Measurements from ENCODE around the gene SCGB1D1.

The SCGB1D1 gene

GRCh38 chr11:62171261-62171723 is 18.7 kb upstream of the SCGB1D1 start:
- DNase-seq, result peak; percentile 81
- H3K36me3 ChIP-seq (replicated peaks), result no peaks in the 10 kb centered on the region
- H3K27me3 ChIP-seq (replicated peaks), result no peaks in the 10 kb centered on the region
- no peak overlapping the region for H3K27ac ChIP-seq
- TF ChIP-seq, protein P1, sequence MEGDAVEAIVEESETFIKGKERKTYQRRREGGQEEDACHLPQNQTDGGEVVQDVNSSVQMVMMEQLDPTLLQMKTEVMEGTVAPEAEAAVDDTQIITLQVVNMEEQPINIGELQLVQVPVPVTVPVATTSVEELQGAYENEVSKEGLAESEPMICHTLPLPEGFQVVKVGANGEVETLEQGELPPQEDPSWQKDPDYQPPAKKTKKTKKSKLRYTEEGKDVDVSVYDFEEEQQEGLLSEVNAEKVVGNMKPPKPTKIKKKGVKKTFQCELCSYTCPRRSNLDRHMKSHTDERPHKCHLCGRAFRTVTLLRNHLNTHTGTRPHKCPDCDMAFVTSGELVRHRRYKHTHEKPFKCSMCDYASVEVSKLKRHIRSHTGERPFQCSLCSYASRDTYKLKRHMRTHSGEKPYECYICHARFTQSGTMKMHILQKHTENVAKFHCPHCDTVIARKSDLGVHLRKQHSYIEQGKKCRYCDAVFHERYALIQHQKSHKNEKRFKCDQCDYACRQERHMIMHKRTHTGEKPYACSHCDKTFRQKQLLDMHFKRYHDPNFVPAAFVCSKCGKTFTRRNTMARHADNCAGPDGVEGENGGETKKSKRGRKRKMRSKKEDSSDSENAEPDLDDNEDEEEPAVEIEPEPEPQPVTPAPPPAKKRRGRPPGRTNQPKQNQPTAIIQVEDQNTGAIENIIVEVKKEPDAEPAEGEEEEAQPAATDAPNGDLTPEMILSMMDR (IDR thresholded peaks at IDR 0.05; ENCODE audit: low read depth, low read length, missing control alignments), result peak; percentile 75
- in situ Hi-C loops (cut with HindIII; ENCODE audit: low pct_ligation_motif_present, low sequenced_read_pairs), result no loop called here
- no peak overlapping the region for H3K4me3 ChIP-seq (ENCODE audit: low read depth, low read length)

GRCh38 chr11:62172294-62172693 is 17.7 kb upstream of the SCGB1D1 start:
- no peak overlapping the region for H3K27ac ChIP-seq
- H3K36me3 ChIP-seq (replicated peaks), result no peaks in the 10 kb centered on the region
- no peak for DNase-seq
- H3K27me3 ChIP-seq (replicated peaks), result no peaks in the 10 kb centered on the region
- in situ Hi-C loops (cut with HindIII; ENCODE audit: low pct_ligation_motif_present, low sequenced_read_pairs), result no loop called here
- no peak overlapping the region for H3K4me3 ChIP-seq (ENCODE audit: low read depth, low read length)
- TF ChIP-seq, protein P1 (IDR thresholded peaks at IDR 0.05; ENCODE audit: low read depth, low read length, missing control alignments), result no peak

DNA sequence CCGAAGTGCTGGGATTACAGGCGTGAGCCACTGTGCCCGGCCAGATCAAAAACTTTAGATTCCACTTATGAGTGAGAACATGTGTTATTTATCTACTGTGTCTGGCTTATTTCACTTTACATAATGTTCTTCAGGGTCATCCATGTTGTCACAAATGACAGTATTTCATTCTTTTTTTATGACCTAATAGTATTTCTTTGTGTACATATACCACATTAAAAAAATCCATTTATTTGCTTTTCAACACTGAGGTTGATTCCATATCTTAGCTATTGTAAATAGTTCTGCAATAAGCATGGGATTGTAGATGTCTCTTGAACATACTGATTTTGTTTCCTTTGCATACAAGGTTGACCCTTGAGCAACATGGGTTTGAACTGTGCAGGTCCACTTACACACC is 13.2 kb upstream of the SCGB1D1 start:
- peaks cover 3% of the 10 kb centered on the region for H3K27me3 ChIP-seq (replicated peaks)
- H3K4me3 ChIP-seq (ENCODE audit: low read depth, low read length), result no peak overlapping the region
- TF ChIP-seq, protein P1 (IDR thresholded peaks at IDR 0.05; ENCODE audit: low read depth, low read length, missing control alignments), result no peak
- no peak overlapping the region for H3K27ac ChIP-seq
- in situ Hi-C loops (cut with HindIII; ENCODE audit: low pct_ligation_motif_present, low sequenced_read_pairs), result no loop called here
- no peaks in the 10 kb centered on the region for H3K36me3 ChIP-seq (replicated peaks)
- DNase-seq, result no peak

- no peak for DNase-seq
- in situ Hi-C loops (cut with HindIII; ENCODE audit: low pct_ligation_motif_present, low sequenced_read_pairs), result no loop called here
- no peak overlapping the region for H3K4me3 ChIP-seq (ENCODE audit: low read depth, low read length)
- TF ChIP-seq, protein P1 (IDR thresholded peaks at IDR 0.05; ENCODE audit: low read depth, low read length, missing control alignments), result no peak
- H3K27ac ChIP-seq, result no peak overlapping the region
- H3K36me3 ChIP-seq (replicated peaks), result no peaks in the 10 kb centered on the region
- H3K27me3 ChIP-seq (replicated peaks), result peaks cover 3% of the 10 kb centered on the region
Observed at GRCh38 chr11:62179995-62180394, 10.0 kb upstream of the SCGB1D1 start.

DNA sequence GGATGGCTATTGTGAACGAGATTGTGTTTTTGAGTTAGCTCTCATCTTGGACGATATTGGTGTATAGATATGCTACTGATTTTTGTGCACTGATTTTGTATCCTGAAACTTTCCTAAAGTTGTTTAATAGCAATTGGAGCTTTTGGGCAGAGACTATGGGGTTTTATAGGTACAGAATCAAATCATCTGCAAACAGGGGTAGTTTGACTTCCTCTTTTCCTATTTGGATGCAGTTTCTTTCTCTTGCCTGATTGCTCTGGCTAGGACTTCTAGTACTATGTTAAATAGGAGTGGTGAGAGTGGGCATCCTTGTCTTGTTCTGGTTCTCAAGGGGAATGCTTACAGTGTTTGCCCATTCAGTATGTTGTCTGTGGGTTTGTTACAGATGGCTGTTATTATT is 8.9 kb upstream of the SCGB1D1 start:
- no peaks in the 10 kb centered on the region for H3K36me3 ChIP-seq (replicated peaks)
- H3K27me3 ChIP-seq (replicated peaks), result peaks cover 3% of the 10 kb centered on the region
- TF ChIP-seq, protein P1 (IDR thresholded peaks at IDR 0.05; ENCODE audit: low read depth, low read length, missing control alignments), result no peak
- no peak for DNase-seq
- in situ Hi-C loops (cut with HindIII; ENCODE audit: low pct_ligation_motif_present, low sequenced_read_pairs), result no loop called here
- H3K27ac ChIP-seq, result no peak overlapping the region
- H3K4me3 ChIP-seq (ENCODE audit: low read depth, low read length), result no peak overlapping the region

DNA sequence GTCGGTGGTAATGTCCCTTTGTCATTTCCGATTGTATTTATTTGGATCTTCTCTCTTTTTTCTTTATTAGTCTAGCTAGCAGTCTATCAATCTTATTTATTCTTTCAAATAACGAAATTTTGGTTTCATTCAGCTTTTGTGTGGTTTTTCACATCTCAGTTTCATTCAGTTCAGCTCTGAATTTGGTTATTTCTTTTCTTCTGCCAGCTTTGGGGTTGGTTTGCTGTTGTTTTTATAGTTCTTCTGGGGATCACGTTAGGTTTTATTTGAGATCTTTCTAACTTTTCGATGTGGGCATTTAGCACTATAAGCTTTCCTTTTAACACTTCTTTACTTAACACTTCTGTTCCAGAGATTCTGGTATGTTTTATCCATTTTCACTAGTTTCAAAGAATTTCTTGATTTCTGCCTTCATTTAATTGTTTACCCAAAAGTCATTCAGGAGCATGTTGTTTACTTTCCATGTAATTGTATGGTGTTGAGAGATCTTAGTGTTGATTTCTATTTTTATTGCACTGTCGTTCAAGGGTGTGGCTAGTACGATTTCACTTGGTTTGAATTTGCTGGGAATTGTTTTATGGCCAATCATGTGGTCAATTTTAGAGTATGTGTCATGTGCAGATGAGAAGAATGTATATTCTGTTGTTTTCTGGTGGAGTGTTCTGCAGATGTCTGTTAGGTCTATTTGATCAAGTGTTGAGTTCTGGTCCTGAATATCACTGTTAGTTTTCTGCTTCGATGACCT is 7.7 kb upstream of the SCGB1D1 start:
- TF ChIP-seq, protein P1 (IDR thresholded peaks at IDR 0.05; ENCODE audit: low read depth, low read length, missing control alignments), result no peak
- in situ Hi-C loops (cut with HindIII; ENCODE audit: low pct_ligation_motif_present, low sequenced_read_pairs), result no loop called here
- DNase-seq, result no peak
- H3K36me3 ChIP-seq (replicated peaks), result no peaks in the 10 kb centered on the region
- H3K27ac ChIP-seq, result no peak overlapping the region
- peaks cover 3% of the 10 kb centered on the region for H3K27me3 ChIP-seq (replicated peaks)
- no peak overlapping the region for H3K4me3 ChIP-seq (ENCODE audit: low read depth, low read length)

Measured in brain microvascular endothelial cell (primary cell).